ENCODE measurements around the gene KRTAP5-7.

KRTAP5-7 gene

DNA sequence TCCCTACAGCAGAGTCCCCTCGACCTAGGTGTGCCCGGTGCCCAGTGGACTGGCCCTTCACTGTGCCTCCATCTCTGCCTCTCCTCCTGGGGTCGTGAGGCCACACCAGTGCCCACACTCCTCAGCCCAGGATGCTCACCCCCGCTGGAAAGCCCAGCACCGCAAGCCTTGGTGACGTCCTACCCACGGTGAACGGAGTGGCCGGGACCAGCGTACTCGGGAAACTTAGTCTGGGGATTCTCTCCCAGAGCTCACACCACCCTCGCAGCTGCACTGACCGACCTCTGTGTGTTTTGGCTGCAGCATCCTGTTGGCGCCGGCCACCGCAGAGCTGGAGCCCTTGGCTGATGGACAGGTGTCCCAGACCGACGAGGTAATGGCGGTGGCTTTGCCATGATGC, 35.5 kb upstream of the KRTAP5-7 start:
- no peaks in the 10 kb centered on the region for H3K79me2 ChIP-seq (ENCODE audit: insufficient read depth, low read length)
- no peak overlapping the region for H3K9ac ChIP-seq (ENCODE audit: low read depth, low read length)
- no peaks in the 10 kb centered on the region for H3K9me3 ChIP-seq (ENCODE audit: insufficient read depth, low read length, severe bottlenecking)
- DNase-seq: no peak
- H3K27ac ChIP-seq (ENCODE audit: low read length): no peak overlapping the region
- TF ChIP-seq EZH2 (IDR thresholded peaks at IDR 0.05; ENCODE audit: borderline replicate concordance, low read depth, low read length, severe bottlenecking): no peak
- TF ChIP-seq, protein P1, sequence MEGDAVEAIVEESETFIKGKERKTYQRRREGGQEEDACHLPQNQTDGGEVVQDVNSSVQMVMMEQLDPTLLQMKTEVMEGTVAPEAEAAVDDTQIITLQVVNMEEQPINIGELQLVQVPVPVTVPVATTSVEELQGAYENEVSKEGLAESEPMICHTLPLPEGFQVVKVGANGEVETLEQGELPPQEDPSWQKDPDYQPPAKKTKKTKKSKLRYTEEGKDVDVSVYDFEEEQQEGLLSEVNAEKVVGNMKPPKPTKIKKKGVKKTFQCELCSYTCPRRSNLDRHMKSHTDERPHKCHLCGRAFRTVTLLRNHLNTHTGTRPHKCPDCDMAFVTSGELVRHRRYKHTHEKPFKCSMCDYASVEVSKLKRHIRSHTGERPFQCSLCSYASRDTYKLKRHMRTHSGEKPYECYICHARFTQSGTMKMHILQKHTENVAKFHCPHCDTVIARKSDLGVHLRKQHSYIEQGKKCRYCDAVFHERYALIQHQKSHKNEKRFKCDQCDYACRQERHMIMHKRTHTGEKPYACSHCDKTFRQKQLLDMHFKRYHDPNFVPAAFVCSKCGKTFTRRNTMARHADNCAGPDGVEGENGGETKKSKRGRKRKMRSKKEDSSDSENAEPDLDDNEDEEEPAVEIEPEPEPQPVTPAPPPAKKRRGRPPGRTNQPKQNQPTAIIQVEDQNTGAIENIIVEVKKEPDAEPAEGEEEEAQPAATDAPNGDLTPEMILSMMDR (IDR thresholded peaks at IDR 0.05; ENCODE audit: borderline replicate concordance, extremely low read depth, low read length, poor library complexity, severe bottlenecking): no peak
- ATAC-seq (ENCODE audit: insufficient read depth, low read depth): no peak
- no peak overlapping the region for H2AFZ ChIP-seq (ENCODE audit: low read depth, low read length)
- H3K27me3 ChIP-seq (ENCODE audit: insufficient read depth, low read length, poor library complexity): no peaks in the 10 kb centered on the region
- peaks cover 60% of the 10 kb centered on the region for H3K36me3 ChIP-seq (ENCODE audit: insufficient read depth, low read length)
- no peaks in the 10 kb centered on the region for H3K4me1 ChIP-seq (ENCODE audit: insufficient read depth, low read length)
- no peaks in the 10 kb centered on the region for H4K20me1 ChIP-seq (ENCODE audit: insufficient read depth, low read length)
- no peak overlapping the region for H3K4me3 ChIP-seq (ENCODE audit: low read depth in 1 of 2, low read length in 2 of 2)
- H3K4me2 ChIP-seq (ENCODE audit: insufficient read depth, low read length): no peak overlapping the region

DNA sequence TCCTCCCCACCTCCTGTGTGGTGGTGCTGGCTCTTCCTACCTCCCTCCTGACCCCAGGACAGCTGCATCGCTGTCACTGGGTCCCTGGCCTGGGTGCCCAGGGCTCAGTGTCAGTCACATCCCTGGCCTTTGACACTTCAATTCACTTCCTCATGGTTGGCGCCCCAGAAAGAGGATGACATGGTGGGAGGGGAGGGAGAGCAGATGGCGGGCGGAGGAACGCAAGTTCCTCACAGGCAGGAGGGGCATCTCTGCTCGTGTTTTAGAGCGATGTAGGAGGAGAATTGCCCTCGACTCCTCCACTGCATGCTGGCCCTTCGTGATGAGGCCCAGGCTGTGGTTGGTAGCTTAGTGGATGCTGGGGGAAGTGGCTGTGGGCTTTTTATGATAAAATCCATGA, 35.1 kb upstream of the KRTAP5-7 start:
- Histone ChIP-seq H3K27me3 (ENCODE audit: insufficient read depth, low read length, poor library complexity) (no peaks in the 10 kb centered on the region), H3K4me1 (ENCODE audit: insufficient read depth, low read length) (no peaks in the 10 kb centered on the region), H4K20me1 (ENCODE audit: insufficient read depth, low read length) (no peaks in the 10 kb centered on the region), H3K79me2 (ENCODE audit: insufficient read depth, low read length) (no peaks in the 10 kb centered on the region), H3K4me3 (ENCODE audit: low read depth in 1 of 2, low read length in 2 of 2) (no peak overlapping the region), H3K9ac (ENCODE audit: low read depth, low read length) (no peak overlapping the region), H3K36me3 (ENCODE audit: insufficient read depth, low read length) (peaks cover 64% of the 10 kb centered on the region), H3K27ac (ENCODE audit: low read length) (no peak overlapping the region), H3K9me3 (ENCODE audit: insufficient read depth, low read length, severe bottlenecking) (no peaks in the 10 kb centered on the region), H2AFZ (ENCODE audit: low read depth, low read length) (no peak overlapping the region), H3K4me2 (ENCODE audit: insufficient read depth, low read length) (no peak overlapping the region)
- no peak for ATAC-seq (ENCODE audit: insufficient read depth, low read depth)
- TF ChIP-seq, protein P1 (IDR thresholded peaks at IDR 0.05; ENCODE audit: borderline replicate concordance, extremely low read depth, low read length, poor library complexity, severe bottlenecking): no peak
- TF ChIP-seq EZH2 (IDR thresholded peaks at IDR 0.05; ENCODE audit: borderline replicate concordance, low read depth, low read length, severe bottlenecking): no peak
- no peak for DNase-seq

DNA sequence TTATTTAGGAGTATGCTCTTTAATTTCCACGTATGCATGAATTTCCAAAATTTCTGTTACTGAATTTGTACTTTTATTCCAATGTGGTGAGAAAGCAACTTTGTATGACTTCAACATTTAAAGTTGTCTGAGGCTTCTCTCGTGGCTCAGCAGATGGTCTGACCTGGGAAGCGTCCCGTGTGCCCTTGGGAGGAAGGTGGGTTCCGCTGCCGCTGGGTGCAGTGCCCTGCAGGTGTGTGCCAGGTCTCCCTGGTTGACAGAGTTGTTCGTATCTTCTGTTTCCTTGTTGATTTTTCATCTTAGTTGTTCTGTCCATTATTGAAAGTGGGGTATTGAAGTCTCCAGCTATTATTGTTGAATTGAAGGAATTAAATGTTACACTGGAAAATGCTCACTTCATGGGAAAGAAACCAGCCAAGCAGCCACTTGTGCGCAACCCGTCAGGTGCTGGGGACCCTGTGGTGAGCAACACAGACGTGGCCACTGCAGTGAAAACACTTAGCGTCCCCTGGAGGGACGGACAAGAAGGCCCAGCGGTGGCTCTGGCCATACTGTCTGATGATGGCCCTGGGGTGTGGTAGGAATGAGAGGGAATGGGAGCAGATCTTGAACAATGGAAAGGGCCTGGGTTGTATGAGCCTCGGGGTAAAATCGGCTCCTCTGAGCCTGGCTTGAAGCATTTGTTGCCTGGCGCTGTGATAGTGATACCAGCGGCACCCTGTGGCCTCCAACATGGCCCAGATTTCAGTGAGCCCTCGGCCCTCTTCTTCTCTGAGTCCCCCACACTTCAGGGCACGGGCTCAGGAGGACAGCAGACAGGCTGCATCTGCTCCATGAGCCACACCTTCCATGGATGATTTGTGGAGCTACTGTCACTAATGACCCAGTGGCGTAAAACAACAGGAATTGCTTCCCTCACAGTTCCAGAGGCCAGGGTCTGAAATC, 31.5 kb upstream of the KRTAP5-7 start:
- Histone ChIP-seq H3K4me3 (ENCODE audit: low read depth in 1 of 2, low read length in 2 of 2) (no peak overlapping the region), H3K79me2 (ENCODE audit: insufficient read depth, low read length) (no peaks in the 10 kb centered on the region), H4K20me1 (ENCODE audit: insufficient read depth, low read length) (no peaks in the 10 kb centered on the region), H3K27ac (ENCODE audit: low read length) (no peak overlapping the region), H3K4me1 (ENCODE audit: insufficient read depth, low read length) (no peaks in the 10 kb centered on the region; the same call in 1 of the 2 replicates), H2AFZ (ENCODE audit: low read depth, low read length) (no peak overlapping the region), H3K9ac (ENCODE audit: low read depth, low read length) (no peak overlapping the region), H3K9me3 (ENCODE audit: insufficient read depth, low read length, severe bottlenecking) (no peaks in the 10 kb centered on the region), H3K36me3 (ENCODE audit: insufficient read depth, low read length) (peaks cover 80% of the 10 kb centered on the region), H3K4me2 (ENCODE audit: insufficient read depth, low read length) (no peak overlapping the region), H3K27me3 (ENCODE audit: insufficient read depth, low read length, poor library complexity) (no peaks in the 10 kb centered on the region)
- ATAC-seq (ENCODE audit: insufficient read depth, low read depth) (no peak), DNase-seq (no peak)
- TF ChIP-seq, protein P1 (IDR thresholded peaks at IDR 0.05; ENCODE audit: borderline replicate concordance, extremely low read depth, low read length, poor library complexity, severe bottlenecking): no peak
- TF ChIP-seq EZH2 (IDR thresholded peaks at IDR 0.05; ENCODE audit: borderline replicate concordance, low read depth, low read length, severe bottlenecking): no peak

All from DND-41 (cell line).